Breast epithelium (tissue), 3 donors: ENCODE measurements around the gene FLRT2.

Experiments
- CTCF ChIP-seq, 3 donors: fragments of 450-650 bp; IDR thresholded peaks; one replicate each; pipeline ENCODE4 v1.5.1; 2016 to 2017; ENCODE audit warnings: antibody characterized with exemption in 3 of 3, mild to moderate bottlenecking in 3 of 3, moderate library complexity in 3 of 3
- POLR2AphosphoS5 ChIP-seq, 3 donors: sonication (generic); formaldehyde crosslinking; IDR thresholded peaks; one replicate each; pipeline ENCODE4 v1.6.1; 2017; ENCODE audit warnings: antibody characterized with exemption in 3 of 3

- no peak for TF ChIP-seq CTCF (IDR thresholded peaks at IDR 0.05)
- no peak for TF ChIP-seq POLR2AphosphoS5 (IDR thresholded peaks at IDR 0.05)
These were observed 83.6 kb downstream of the FLRT2 start for GRCh38 chr14:85613496-85613895.
